GM21528 (cell line): ENCODE data around the gene BMPR1A.
"Not testable (repeated sequence)": the region's sequence is repeated elsewhere in the genome, so short reads cannot be mapped to it uniquely, and the experiment has no call there.

ENCODE experiments used
- ATAC-seq: cut with Tn5 transposase; IDR thresholded peaks from one replicate; pipeline ENCODE4 v1.9.1; 2021; ENCODE audit warnings: mild to moderate bottlenecking, moderate library complexity; ENCODE audit not compliant: unreplicated experiment, low FRiP score

BMPR1A gene

DNA sequence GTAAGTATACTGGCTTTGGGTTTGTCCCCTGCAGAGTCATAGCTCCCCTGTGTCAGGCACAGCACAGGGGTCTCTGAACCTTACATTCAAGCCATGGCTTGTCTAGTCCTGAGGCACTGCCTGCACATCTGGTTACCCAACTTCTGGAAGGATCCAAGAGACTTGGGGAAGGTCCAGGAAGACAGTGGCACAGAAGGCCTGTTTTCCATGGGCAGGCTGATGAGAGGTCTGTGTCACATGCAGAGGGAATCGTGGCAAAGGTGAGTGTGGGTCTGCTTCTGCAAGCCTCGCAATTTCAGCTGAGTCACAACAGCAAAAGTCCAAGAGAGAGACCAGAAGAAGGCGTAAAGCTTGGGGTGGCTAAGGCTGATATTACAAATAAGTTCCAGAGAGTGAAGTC, 28.4 kb upstream of the BMPR1A start:
- no peak for ATAC-seq

DNA sequence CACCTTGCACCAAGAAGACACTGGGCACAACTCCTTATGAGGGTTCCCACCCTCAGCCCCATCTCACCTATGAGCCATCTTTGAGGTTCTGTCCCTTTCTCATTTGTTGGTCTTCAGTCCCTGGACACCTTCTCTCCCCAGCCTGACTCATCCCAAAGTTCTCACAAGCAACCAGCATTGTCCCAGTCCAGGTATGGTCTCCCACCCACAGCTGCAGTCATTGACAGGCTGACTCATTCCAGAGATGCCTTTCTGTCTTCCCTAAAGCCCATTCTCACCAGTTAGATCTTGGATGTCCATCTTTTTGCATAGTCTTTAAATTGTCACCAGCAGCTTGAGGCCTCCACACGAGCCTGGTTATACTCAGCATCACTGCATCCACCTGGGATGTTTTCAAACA, 26.7 kb upstream of the BMPR1A start:
- ATAC-seq, result no peak

DNA sequence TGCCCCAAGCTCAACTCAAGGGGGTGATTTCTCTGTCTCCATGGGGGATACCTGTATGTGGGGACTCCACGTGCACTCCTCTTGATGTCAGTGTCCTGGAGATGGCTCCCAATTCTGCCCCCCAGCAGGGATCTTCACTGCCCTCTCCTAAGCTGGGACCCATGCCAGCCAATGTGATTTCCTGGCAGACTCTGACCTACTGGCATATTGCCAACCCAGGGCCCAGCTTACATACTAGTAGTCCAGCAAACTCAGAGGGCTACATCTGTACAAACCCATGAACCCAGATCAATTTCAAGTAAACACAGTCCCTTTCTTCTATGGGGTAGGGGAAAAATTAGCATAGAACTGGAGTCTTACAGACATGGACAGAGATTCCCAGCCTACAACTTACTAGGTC, 26.2 kb upstream of the BMPR1A start:
- ATAC-seq, result no peak

DNA sequence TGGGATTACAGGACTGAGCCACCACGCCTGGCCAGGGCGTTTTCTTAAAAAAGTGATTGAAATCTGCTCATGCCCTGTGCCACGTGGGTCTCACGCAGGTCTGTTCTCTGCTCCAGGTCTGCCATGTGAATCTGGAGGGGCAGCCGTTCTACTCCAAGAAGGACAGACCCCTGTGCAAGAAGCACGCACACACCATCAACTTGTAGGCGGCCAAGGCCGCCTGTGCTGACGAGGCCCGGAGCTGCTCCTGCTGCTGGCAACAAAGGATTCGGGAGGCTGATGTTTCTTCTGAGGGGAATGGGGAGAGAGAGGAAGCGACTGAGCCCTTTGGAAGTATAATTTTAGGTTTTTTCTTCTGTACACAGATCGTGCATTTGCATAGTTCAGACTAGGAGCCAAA, 23.6 kb upstream of the BMPR1A start:
- no peak for ATAC-seq

DNA sequence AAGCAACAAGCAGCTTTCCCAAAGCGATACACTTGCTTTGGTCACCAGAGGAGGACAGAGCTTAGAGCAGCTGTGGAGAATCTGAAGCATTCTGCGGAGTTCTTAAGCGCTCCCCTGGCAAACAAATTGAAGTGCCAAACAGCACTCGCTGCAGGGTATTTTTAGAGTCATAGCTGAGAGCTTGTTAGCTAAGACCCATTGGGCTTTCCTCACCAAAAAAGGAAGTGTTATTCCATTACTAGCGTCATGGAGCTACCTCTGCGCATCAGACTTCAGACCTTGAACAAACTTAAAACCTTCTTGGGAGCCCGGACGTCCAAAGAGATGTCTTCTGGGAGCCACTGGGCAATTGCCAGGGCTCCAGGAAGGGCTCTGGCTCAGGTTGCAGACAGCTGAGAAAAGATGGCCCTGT, 23.2 kb upstream of the BMPR1A start:
- no peak for ATAC-seq

DNA sequence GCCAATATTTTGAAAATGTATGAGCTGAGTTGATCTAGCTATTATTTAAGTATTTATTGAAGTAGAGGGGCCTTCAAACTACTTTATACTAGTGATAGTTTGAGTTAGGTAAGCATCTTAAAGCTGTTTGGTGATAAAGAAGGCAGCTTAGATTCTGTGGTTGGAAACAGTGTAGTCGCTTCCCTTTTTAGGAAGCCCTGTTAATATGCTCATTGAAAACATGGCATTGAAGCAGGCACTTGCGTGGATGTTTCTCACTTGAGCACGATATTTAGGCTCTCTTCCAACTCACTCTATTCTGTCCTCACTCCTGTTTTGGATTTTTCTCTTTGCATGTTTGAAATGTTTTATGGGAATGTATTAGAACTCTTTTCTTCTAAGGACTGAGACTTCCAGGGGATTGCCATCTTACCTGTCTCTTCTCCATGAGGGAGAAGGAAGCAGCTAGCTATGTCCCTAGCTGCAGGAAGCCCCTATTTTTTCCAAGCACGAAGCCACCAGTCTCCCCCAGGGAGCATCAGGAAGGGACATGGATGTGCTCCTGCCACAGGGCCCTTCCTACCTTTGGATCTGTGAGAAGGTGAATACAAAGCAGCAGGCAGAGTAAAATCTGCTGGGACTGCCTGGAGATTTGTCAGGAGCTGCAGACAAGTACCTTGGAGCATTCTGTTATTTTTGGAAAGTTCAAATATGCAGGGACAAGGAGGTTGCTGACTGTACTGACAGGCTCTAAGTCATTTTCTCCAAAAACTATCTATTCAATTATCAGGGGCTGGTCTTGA, 22.0 kb upstream of the BMPR1A start:
- ATAC-seq, result no peak

DNA sequence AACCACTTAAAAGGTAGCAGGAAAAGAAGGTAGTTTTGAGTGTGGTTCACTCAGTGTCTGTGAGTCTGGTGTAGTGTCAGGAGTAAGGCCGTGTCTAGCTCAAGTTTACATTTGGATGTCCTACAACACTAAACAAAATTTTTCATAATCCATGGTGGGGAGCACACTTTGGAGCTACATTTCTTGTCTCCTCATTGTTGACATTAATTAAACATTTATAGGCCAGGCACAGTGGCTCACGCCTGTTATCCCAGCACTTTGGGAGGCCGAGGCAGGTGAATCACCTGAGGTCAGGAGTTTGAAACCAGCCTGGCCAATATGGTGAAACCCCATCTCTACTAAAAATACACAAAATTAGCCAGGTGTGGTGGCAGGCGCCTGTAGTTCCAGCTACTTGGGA, 21.1 kb upstream of the BMPR1A start:
- not testable (repeated sequence) for ATAC-seq

DNA sequence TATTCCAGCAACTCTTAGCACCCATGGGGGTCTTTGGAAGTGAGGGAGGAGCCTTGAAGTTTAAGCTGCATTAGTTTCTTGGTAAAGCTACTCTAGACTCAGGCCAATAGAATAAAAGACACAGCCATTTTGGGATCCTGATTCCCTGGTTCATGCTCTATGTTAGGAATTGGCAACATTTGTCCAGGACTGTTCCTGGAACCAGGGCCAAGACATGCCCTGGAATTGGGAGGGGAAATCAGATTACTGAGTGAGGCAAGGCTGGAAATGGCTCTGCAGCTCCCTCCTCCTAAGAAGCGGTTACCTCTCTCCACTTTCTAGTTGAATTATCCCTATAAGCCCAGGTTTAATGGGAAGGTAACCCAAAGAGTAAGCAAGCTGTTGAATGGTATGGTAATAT, 14.2 kb upstream of the BMPR1A start:
- no peak for ATAC-seq

DNA sequence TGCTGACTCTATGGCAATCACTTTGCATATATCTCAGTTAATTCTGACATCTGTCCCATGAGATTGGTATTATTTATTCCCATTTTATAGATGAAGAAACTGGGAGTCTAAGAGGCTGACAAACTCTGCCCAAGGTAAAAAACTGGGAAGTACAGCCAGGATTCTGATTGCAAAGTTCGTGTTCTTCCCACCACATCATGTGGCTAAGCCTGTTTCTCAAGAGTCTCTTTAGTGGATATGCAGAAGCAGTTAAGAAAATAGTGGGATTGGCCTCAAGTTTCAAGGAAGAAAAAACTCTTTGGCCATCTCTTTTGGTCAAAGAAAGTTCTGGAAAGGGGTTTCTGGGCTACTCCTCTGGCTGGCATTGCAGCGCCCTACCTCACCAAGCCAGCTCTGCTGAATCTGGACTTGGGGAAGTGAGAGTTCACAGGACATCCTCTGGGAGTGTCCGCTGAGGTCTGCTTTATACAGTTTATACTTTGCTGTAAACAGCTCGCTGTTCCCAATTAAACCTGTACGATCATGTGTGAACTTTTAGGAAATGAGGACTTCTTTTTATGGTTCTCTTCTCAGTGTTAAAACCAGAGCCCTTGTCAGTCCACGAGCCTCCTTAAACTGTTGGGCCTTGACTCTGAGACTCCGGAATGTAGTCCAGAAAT, 12.2 kb upstream of the BMPR1A start:
- no peak for ATAC-seq

DNA sequence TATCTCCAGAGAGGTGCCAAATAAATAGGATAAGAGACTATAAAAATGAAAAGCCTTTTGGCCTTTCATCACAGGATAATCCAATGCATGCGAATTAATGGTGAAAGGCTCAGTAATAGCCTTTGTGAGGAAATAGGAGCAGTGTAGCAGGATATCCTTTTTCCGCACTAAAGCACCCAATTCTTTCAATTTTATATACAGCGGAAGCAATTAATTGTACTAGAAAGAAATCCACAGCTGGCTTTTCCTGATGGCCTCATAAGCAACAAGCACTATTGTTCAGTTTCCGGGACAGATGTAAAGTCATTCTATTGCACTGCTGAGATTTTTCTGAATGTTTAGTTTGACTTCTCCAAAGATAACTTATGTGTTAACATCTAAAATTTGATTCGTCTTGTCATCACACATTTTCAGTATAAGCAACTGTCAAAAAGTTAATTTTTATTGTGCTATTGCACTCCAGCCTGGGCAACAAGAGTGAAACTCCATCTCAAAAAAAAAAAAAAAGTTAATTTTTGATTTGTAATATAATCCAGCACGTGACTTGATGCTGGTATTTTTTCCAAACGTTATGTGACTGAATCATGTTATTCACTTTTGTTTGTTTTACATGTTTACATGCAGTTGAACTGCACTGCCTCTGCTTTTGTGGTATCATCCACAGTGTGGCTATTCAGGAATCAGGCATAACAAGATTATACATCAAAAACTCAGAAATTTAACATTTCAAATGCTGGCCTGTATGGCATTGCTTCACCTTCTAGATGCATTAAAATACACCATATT, 8.4 kb upstream of the BMPR1A start:
- ATAC-seq, result no peak

DNA sequence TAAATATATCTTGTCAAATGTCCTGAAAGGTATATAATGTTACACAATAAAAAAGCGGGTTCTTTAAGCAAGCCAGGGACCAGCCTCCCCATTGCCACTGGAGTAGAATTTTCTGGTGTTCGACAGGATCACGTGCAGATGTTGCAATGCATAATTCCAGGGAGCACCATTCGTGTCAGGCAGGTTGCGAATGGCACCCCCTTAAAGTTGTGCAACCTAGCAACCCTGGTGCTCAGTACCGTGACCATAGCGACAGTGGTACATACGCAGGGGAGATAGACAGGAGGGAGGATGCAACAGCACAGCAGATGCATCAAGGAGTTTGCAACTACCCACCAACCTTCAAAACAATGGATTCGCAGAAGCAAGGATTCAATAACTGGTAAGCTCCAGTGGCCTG, 6.6 kb upstream of the BMPR1A start:
- no peak for ATAC-seq

DNA sequence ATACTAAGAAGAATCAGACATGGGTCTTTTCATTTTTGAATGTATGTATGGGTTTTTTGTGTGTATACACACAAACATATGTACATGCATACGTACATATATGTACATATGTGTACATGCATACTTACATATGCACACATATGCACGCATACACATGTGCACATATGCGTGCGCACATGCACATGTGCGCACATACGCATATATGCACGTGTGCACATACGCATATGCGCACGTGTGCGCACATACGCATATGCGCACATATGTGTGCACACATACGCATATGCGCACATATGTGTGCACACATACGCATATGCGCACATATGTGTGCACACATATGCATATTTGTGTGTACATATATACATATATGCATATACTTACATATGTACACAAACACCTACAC, 4.9 kb upstream of the BMPR1A start:
- ATAC-seq, result no peak

DNA sequence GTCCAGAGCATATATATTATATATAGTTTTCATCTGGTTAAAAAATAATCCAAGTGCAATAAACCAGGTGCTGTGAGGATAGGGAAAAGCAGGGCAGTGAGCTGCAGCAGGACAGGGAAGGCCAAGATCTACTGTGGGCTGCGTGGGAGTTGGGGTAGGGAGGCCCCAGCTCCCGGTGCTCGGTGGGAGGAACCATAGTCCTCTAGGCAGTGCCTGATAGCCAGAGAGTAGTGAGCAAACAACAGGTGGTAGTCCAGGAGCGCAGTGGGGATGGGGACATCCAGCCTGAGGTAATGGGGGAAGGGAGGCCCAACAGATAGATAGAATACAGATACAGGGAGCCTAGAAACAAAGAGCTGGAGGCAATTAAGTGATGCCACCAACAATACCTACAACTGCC, 4.1 kb upstream of the BMPR1A start:
- no peak for ATAC-seq

DNA sequence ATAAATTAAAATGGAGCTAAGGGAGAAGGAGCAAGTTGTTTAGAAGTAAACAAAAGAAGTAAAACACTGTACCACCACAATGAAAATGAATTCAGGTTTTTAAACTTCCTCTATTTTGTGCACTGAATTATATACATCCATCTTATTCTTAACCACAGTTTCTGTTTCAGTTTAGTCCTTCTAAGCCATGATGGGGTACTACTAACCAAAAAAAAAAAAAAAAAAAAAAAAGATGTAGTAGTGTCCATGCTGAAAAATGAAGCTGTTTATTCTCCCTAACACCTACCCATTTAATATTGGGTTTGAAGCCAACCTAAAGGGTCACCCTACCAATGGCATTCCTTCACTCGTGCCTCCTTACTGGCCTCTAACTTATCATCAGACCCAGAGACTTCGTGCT, 3.4 kb upstream of the BMPR1A start:
- no peak for ATAC-seq

DNA sequence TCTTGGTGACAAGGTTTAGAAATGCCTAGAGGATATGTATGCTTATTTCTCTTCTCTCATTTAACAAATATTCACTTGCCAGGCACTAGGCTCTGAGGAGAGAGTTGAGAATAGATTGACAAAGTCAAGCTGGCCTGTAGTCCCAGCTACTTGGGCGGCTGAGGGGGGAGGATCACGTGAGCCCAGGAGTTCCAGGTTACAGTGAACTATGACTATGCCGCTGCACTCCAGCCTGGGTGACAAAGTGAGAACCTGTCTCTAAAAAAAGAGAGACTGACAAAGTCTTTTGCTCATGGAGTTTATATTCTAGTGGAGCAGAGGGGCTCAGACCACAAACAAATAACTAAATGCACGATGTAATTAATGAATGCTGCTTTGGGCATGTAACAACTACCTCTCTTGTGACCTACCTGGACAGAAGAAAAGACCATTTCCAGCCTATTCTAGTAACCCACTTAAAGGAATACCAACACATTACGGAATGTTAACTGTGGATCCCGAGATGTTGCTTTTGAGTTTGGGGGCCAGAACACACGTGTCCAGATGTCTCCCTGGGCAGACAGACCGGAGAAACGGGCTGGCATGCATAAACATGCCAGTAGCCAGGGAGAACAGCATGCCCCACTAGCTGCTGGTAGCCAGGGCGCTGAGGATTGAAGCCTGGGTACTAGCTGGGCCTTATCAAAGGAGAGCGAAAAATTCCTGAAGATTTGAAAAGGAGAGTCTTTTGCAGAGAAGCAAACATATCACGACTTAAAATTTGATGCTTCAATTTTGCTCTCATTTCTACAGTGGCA, 2.6 kb upstream of the BMPR1A start:
- ATAC-seq, result no peak

DNA sequence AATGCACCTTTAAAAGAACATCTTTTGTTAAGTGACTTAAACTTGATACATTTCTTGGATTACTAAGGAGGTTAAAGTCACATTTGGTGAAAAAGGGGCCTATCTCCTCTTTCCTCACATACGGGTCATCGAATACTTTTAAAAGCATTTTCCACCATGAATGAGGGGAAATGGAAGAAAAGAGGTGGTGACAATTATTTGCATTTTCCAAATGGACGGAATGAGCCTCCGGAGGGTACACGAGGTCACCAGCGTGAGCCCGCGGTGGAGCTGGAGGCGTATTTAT, 1.0 kb upstream of the BMPR1A start:
- no peak for ATAC-seq

DNA sequence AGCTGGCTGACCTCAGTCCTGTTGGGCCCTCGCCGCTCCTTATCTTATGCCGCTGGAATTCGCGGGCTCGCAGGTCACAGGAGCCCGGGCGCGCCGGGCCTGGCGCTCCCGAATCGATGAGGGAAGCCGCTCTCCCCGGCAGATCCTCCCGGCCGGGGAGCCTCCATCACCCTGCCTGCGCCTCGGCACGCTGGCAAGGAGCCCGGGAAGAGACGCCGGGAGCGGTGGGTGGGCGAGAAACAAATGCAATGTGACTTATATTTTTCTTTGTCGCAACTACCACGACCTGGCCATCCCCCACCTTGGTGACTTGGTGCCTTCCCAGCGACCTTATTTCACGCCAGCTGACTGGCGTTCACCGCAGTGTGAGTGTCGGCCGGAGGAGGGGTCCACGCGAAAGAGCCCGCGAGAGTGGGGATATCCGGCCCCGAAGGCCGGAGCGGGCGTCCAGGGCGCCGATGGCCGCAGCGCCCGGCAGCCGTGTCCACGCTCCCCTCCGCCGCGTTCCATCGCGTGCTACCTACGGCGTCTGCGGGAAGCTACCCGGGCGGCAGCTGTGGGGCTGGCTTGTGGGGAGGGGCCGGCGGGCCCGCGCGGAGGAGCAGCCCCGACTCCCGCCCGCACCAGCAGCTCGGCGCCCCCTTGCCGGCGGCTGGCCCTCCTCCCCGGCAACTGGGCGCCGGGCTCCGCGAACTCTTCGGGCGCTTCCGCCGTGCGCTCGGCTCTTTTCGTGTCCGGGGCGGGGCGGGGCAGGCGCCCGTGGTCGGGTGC, 494 bp upstream of the BMPR1A start:
- ATAC-seq, result peak; percentile 74

DNA sequence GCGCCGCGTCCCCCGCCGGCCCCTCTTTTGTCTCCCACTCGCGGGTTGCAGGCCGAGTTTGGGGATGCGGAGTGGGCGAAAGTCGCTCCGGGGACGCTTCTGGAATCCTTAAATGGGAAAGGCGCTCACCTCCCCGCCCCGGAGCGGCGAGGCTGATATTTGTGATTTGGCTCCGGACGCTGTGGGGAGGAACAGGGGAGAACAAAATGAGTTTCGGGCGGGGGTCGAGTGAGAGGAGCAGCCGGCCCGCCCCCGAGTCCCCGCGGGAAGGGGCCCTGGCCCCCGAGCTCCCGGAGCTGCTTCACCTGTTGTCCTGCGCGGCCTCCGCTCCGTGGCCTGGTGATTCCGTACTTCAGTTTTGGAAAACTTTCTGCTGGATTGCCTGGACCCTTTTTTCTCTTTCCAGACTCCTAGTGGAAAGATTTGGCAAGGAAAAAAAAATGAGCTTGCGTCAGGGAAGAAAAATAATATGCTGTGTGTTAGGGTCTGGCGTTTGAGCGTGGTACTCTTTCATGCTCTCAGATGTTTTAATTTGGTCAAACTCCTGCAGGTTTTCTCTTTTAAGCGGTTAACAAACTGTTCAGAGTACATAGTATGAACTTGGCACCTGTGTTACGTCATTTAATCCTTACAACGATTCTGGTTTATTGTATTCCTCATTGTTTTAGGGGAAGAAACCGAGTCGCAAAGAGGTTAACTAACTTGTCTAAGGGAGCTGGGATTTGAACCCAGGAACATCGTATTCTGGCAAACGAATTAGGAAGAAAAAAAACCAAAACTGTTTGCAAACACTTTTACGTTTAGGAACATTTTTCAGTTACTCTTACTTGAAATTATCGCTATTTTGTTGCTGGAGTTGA, 924 bp downstream of the BMPR1A start:
- peak; percentile 22 for ATAC-seq
